ENCODE results near the gene CFAP74.

The CFAP74 gene

DNA sequence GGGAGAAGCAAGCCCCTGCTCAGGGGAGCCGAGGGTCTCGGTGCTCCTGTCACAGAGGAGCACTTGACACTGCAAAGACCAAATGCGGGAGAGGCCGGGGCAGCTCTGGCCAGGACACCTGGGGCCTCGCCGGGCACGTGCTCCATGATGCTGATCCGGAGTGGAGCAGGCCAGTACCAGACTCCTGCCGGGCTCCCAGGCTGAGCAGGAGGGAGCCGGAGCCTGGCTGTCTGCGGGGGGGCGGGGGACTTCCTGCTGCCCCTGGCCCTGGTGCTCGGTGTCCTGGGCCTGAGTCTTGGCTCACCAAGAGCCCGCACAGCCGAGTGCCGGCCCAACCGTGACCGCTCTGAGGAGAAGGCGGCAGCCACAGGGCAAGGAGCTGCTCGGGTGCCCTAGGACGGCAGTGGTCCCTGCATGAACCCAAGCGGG is 46.0 kb downstream of the CFAP74 start:
- TF ChIP-seq, protein P1, sequence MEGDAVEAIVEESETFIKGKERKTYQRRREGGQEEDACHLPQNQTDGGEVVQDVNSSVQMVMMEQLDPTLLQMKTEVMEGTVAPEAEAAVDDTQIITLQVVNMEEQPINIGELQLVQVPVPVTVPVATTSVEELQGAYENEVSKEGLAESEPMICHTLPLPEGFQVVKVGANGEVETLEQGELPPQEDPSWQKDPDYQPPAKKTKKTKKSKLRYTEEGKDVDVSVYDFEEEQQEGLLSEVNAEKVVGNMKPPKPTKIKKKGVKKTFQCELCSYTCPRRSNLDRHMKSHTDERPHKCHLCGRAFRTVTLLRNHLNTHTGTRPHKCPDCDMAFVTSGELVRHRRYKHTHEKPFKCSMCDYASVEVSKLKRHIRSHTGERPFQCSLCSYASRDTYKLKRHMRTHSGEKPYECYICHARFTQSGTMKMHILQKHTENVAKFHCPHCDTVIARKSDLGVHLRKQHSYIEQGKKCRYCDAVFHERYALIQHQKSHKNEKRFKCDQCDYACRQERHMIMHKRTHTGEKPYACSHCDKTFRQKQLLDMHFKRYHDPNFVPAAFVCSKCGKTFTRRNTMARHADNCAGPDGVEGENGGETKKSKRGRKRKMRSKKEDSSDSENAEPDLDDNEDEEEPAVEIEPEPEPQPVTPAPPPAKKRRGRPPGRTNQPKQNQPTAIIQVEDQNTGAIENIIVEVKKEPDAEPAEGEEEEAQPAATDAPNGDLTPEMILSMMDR (conservative IDR thresholded peaks at IDR 0.05; ENCODE audit: low read length) = no peak
- Histone ChIP-seq H3K79me2 (ENCODE audit: insufficient read depth, low read length) (no peaks in the 10 kb centered on the region), H2AFZ (ENCODE audit: low read length) (no peak overlapping the region), H3F3A (ENCODE audit: low read depth) (no peaks in the 10 kb centered on the region), H3K36me3 (ENCODE audit: insufficient read depth, low read length) (no peaks in the 10 kb centered on the region), H3K9me3 (ENCODE audit: insufficient read depth, low read depth, low read length) (no peaks in the 10 kb centered on the region), H3K9me2 (replicated peaks; ENCODE audit: low read depth, low read length) (no peaks in the 10 kb centered on the region), H3K4me3 (ENCODE audit: low read length, poor library complexity, severe bottlenecking) (no peak overlapping the region), H3K4me1 (ENCODE audit: insufficient read depth, low read length, poor library complexity, severe bottlenecking) (peaks cover 4% of the 10 kb centered on the region), H3K27me3 (ENCODE audit: insufficient read depth, low read length, poor library complexity, severe bottlenecking) (no peaks in the 10 kb centered on the region), H4K20me1 (ENCODE audit: insufficient read depth, low read length, poor library complexity, severe bottlenecking) (no peaks in the 10 kb centered on the region), H3K9ac (ENCODE audit: low read depth, low read length, poor library complexity, severe bottlenecking) (no peak overlapping the region), H3K4me2 (ENCODE audit: low read depth, low read length, poor library complexity, severe bottlenecking) (no peak overlapping the region)

DNA sequence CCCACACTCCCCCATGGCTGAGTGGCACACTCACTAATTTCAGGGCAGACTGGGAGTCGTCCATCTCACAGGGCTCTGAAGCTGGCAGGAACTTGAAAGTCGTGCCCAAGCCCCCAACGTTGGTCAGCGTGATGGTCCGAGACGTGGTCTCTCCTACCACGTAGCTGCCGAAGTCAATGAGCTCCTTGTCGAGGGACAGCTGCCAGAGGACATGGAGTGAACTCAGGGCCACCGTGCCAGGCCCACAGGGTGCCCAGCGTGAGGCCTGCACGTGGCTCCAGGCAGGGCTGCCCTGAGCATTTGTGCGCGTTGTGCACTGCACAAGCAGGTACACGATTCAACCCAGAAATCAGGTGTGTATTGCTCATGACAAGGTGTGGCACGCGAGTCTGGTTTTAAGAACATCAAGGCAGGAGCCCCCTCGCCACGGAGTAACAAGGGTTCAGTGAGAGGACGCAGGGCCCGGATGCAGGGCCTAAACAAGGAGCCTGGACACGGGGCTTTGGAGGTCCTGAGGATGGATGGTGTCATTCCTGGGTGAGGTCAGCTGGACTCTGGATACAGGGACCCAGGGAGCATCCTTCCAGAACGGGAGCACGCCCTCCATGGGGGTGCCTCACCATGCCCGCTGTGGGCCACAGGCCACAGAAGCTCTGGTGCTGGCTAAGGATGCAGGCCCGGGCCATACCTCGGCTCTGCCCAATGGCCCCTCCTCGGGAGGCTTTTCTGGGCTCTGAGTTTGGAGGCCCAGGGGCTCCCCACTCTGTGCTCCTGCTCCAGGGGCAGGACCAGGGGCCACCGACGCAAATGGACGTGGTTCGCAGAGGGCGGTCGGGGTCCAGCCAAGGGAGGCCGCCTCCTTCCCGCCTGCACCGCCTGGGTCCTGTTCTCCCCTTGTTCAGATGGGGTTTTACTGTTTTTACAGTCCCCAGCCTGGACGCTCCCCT is 46.7 kb downstream of the CFAP74 start:
- H3K79me2 ChIP-seq (ENCODE audit: insufficient read depth, low read length) = no peaks in the 10 kb centered on the region
- no peaks in the 10 kb centered on the region for H3K9me2 ChIP-seq (replicated peaks; ENCODE audit: low read depth, low read length)
- H4K20me1 ChIP-seq (ENCODE audit: insufficient read depth, low read length, poor library complexity, severe bottlenecking) = no peaks in the 10 kb centered on the region
- H3K9me3 ChIP-seq (ENCODE audit: insufficient read depth, low read depth, low read length) = no peaks in the 10 kb centered on the region
- H3K4me1 ChIP-seq (ENCODE audit: insufficient read depth, low read length, poor library complexity, severe bottlenecking) = peaks cover 4% of the 10 kb centered on the region
- H3K27me3 ChIP-seq (ENCODE audit: insufficient read depth, low read length, poor library complexity, severe bottlenecking) = no peaks in the 10 kb centered on the region
- H3K4me2 ChIP-seq (ENCODE audit: low read depth, low read length, poor library complexity, severe bottlenecking) = no peak overlapping the region
- no peak overlapping the region for H3K4me3 ChIP-seq (ENCODE audit: low read length, poor library complexity, severe bottlenecking)
- TF ChIP-seq, protein P1 (conservative IDR thresholded peaks at IDR 0.05; ENCODE audit: low read length) = no peak
- TF ChIP-seq EZH2phosphoT487 (IDR thresholded peaks at IDR 0.05; ENCODE audit: borderline replicate concordance) = no peak
- H2AFZ ChIP-seq (ENCODE audit: low read length) = no peak overlapping the region
- no peak overlapping the region for H3K9ac ChIP-seq (ENCODE audit: low read depth, low read length, poor library complexity, severe bottlenecking)
- H3K36me3 ChIP-seq (ENCODE audit: insufficient read depth, low read length) = no peaks in the 10 kb centered on the region
- H3F3A ChIP-seq (ENCODE audit: low read depth) = no peaks in the 10 kb centered on the region

DNA sequence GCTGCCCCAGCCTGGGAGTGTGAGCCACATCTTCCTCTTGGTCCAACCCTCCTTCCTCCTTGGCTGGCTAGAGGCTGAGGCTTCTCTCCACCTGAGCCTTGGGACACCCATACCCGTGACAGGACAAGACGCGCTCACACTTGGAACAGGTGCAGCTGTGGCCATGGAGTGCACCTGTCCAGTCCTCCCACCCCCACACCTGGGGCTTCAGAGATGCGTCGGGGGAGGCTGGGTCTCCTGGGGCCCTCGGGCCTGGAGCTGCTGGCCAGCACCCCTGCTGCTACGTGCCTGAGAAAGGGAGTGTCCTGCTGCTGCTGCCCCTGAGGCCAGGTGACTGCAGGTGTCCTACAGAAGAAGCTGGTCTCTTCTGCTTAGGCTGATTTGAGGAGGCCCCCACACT is 47.5 kb downstream of the CFAP74 start:
- Histone ChIP-seq H3K9ac (ENCODE audit: low read depth, low read length, poor library complexity, severe bottlenecking) (no peak overlapping the region), H3K27me3 (ENCODE audit: insufficient read depth, low read length, poor library complexity, severe bottlenecking) (no peaks in the 10 kb centered on the region), H3K36me3 (ENCODE audit: insufficient read depth, low read length) (no peaks in the 10 kb centered on the region), H3K9me3 (ENCODE audit: insufficient read depth, low read depth, low read length) (no peaks in the 10 kb centered on the region), H3K79me2 (ENCODE audit: insufficient read depth, low read length) (no peaks in the 10 kb centered on the region), H4K20me1 (ENCODE audit: insufficient read depth, low read length, poor library complexity, severe bottlenecking) (no peaks in the 10 kb centered on the region), H2AFZ (ENCODE audit: low read length) (no peak overlapping the region), H3K4me1 (ENCODE audit: insufficient read depth, low read length, poor library complexity, severe bottlenecking) (peaks cover 4% of the 10 kb centered on the region), H3K4me3 (ENCODE audit: low read length, poor library complexity, severe bottlenecking) (no peak overlapping the region), H3F3A (ENCODE audit: low read depth) (no peaks in the 10 kb centered on the region), H3K9me2 (replicated peaks; ENCODE audit: low read depth, low read length) (no peaks in the 10 kb centered on the region), H3K4me2 (ENCODE audit: low read depth, low read length, poor library complexity, severe bottlenecking) (no peak overlapping the region)
- TF ChIP-seq EZH2phosphoT487 (IDR thresholded peaks at IDR 0.05; ENCODE audit: borderline replicate concordance) = no peak
- TF ChIP-seq, protein P1 (conservative IDR thresholded peaks at IDR 0.05; ENCODE audit: low read length) = no peak
